H1 (cell line): ENCODE results near the gene SPR.

ENCODE experiments used
- BRCA1 ChIP-seq: IDR thresholded peaks from 2 replicates; pipeline ENCODE4 v1.6.1; 2012; ENCODE audit warnings: low read depth, low read length, improper control_type of control experiment
- CEBPB ChIP-seq: IDR thresholded peaks from 2 replicates; pipeline ENCODE4 v1.6.1; 2012; ENCODE audit warnings: low read depth, low read length
- EP300 ChIP-seq, 2 experiments: IDR thresholded peaks; 1 replicate in 1 of 2; 2 replicates in 1 of 2; pipeline ENCODE4 v1.6.1; 2011 to 2012; ENCODE audit warnings: low read depth in 2 of 2, low read length in 2 of 2, mild to moderate bottlenecking in 2 of 2, borderline replicate concordance in 1 of 2, inconsistent platforms in 1 of 2, moderate library complexity in 1 of 2
- POLR2A ChIP-seq, 2 experiments: IDR thresholded peaks; 1 replicate in 1 of 2; 2 replicates in 1 of 2; pipeline ENCODE4 v1.6.1; 2011; ENCODE audit warnings: low read depth in 2 of 2, low read length in 2 of 2, mild to moderate bottlenecking in 2 of 2; ENCODE audit errors: control extremely low read depth in 1 of 2
- SRF ChIP-seq: IDR thresholded peaks from 2 replicates; pipeline ENCODE4 v1.6.1; 2011; ENCODE audit warnings: mild to moderate bottlenecking, low read depth, low read length, moderate library complexity
- TAF1 ChIP-seq: IDR thresholded peaks from 2 replicates; pipeline ENCODE4 v1.6.1; 2011; ENCODE audit warnings: mild to moderate bottlenecking, low read depth, low read length
- TCF12 ChIP-seq: IDR thresholded peaks from 2 replicates; pipeline ENCODE4 v1.6.1; 2011; ENCODE audit warnings: low read depth, mild to moderate bottlenecking, low read length
- TF ChIP-seq, protein P1 (sequence below), 3 experiments: IDR thresholded peaks; 1 replicate in 2 of 3; 2 replicates in 1 of 3; pipeline versions ENCODE4 v1.5.1 to v1.6.1; 2011; ENCODE audit warnings: low read length in 3 of 3, mild to moderate bottlenecking in 3 of 3, inconsistent platforms in 2 of 3, low read depth in 1 of 3, moderate library complexity in 1 of 3; ENCODE audit not compliant: insufficient read depth in 1 of 3; ENCODE audit errors: control extremely low read depth in 1 of 3

GRCh38 chr2:72935611-72935957 is 48.4 kb downstream of the SPR start:
- TF ChIP-seq BRCA1 (no peak), TCF12 (no peak), POLR2A (IDR thresholded peaks at IDR 0.05; ENCODE audit: control extremely low read depth in 1 of 2, low read depth in 2 of 2, low read length in 2 of 2) (no peak), TAF1 (no peak), SRF (no peak), CEBPB (no peak), EP300 (IDR thresholded peaks at IDR 0.05; ENCODE audit: borderline replicate concordance in 1 of 2, low read depth in 2 of 2, low read length in 2 of 2) (no peak)
- TF ChIP-seq, protein P1, sequence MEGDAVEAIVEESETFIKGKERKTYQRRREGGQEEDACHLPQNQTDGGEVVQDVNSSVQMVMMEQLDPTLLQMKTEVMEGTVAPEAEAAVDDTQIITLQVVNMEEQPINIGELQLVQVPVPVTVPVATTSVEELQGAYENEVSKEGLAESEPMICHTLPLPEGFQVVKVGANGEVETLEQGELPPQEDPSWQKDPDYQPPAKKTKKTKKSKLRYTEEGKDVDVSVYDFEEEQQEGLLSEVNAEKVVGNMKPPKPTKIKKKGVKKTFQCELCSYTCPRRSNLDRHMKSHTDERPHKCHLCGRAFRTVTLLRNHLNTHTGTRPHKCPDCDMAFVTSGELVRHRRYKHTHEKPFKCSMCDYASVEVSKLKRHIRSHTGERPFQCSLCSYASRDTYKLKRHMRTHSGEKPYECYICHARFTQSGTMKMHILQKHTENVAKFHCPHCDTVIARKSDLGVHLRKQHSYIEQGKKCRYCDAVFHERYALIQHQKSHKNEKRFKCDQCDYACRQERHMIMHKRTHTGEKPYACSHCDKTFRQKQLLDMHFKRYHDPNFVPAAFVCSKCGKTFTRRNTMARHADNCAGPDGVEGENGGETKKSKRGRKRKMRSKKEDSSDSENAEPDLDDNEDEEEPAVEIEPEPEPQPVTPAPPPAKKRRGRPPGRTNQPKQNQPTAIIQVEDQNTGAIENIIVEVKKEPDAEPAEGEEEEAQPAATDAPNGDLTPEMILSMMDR (IDR thresholded peaks at IDR 0.05; ENCODE audit: control extremely low read depth in 1 of 3, insufficient read depth in 1 of 3, low read depth in 1 of 3, low read length in 3 of 3): no peak
